Measurements from ENCODE around the gene AHRR. TPM values are rescaled to one million over a fixed set of nuclear protein-coding genes. Genes with fewer than 3 reads are reported as not detected.
A peak's percentile ranks its signal among the peaks of the same experiment; 100 is the strongest.
"Not testable (repeated sequence)": the region's sequence is repeated elsewhere in the genome, so short reads cannot be mapped to it uniquely, and the experiment has no call there.

AHRR gene
- total and polyA plus RNA-seq, 8 donors: 0.63 to 47.8 (median 1.1) TPM; not detected in 1

- no peak for DNase-seq
- H3K9me3 ChIP-seq: no peaks in the 10 kb centered on the region
- peaks cover 0 to 33% (median 0%) of the 10 kb centered on the region in 3 donors for H3K27me3 ChIP-seq
- peak overlapping the region in 1 of 5 donors; percentile 59 for H3K27ac ChIP-seq
- H3K36me3 ChIP-seq: no peaks in the 10 kb centered on the region
- H3K4me1 ChIP-seq: peaks cover 10 to 18% (median 11%) of the 10 kb centered on the region in 4 donors
- intact Hi-C loops (cut with DNase I; ENCODE audit: low total_unique reads): no loop called here
- TF ChIP-seq POLR2AphosphoS5 (IDR thresholded peaks at IDR 0.05): no peak
- 87 to 93% (median 92%) methylated on average over 18 to 24 of the region's 24 CpGs for WGBS, 5 donors
- no peak overlapping the region for H3K4me3 ChIP-seq
These were observed 79.9 kb downstream of the AHRR start for GRCh38 chr5:401146-402034.

- intact Hi-C loops (cut with DNase I; ENCODE audit: low total_unique reads); DNase-seq; H3K9me3 ChIP-seq; H3K27ac ChIP-seq; H3K36me3 ChIP-seq; H3K4me3 ChIP-seq: not testable (repeated sequence)
- Histone ChIP-seq H3K4me1 (peaks cover 10 to 18% (median 11%) of the 10 kb centered on the region in 4 donors), H3K27me3 (peaks cover 0 to 33% (median 0%) of the 10 kb centered on the region in 3 donors)
- WGBS, 5 donors: 88 to 95% (median 92%) methylated on average over 17 of the region's 17 CpGs
These were observed 80.7 kb downstream of the AHRR start for GRCh38 chr5:402219-402614.

GRCh38 chr5:402615-403359, 81.3 kb downstream of the AHRR start:
- peaks cover 10 to 18% (median 11%) of the 10 kb centered on the region in 4 donors for H3K4me1 ChIP-seq
- intact Hi-C loops (cut with DNase I; ENCODE audit: low total_unique reads): no loop called here
- WGBS, 5 donors: 79 to 86% (median 82%) methylated on average over 20 of the region's 20 CpGs
- H3K36me3 ChIP-seq: no peaks in the 10 kb centered on the region
- H3K9me3 ChIP-seq: no peaks in the 10 kb centered on the region
- peaks cover 0 to 33% (median 0%) of the 10 kb centered on the region in 3 donors for H3K27me3 ChIP-seq
- no peak for DNase-seq
- TF ChIP-seq, protein P1, sequence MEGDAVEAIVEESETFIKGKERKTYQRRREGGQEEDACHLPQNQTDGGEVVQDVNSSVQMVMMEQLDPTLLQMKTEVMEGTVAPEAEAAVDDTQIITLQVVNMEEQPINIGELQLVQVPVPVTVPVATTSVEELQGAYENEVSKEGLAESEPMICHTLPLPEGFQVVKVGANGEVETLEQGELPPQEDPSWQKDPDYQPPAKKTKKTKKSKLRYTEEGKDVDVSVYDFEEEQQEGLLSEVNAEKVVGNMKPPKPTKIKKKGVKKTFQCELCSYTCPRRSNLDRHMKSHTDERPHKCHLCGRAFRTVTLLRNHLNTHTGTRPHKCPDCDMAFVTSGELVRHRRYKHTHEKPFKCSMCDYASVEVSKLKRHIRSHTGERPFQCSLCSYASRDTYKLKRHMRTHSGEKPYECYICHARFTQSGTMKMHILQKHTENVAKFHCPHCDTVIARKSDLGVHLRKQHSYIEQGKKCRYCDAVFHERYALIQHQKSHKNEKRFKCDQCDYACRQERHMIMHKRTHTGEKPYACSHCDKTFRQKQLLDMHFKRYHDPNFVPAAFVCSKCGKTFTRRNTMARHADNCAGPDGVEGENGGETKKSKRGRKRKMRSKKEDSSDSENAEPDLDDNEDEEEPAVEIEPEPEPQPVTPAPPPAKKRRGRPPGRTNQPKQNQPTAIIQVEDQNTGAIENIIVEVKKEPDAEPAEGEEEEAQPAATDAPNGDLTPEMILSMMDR (IDR thresholded peaks at IDR 0.05): no peak
- no peak for TF ChIP-seq POLR2AphosphoS5 (IDR thresholded peaks at IDR 0.05)
- TF ChIP-seq EP300 (IDR thresholded peaks at IDR 0.05): no peak
- TF ChIP-seq POLR2A (IDR thresholded peaks at IDR 0.05): no peak
- no peak overlapping the region for H3K27ac ChIP-seq
- no peak overlapping the region for H3K4me3 ChIP-seq

DNA sequence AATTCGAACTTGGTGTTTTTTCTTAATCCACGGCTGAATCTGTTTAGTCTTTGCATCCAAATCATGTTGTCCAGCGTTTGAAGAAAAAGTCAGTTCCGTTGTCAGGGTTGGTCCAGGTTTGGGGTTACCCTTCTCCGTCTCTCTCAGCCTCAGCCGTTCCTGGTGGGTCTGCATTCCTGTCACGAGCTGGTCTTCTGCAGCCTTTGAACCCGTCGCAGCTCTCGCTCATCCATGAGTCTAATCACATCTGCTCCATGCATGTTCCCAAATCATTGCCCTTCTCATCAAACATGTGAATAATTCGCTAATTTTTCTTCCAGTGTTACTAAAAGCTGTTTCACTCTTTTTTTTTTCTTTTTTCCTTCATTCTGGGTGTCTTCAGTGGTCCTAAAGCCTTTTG, 82.5 kb downstream of the AHRR start:
- DNase-seq: no peak
- intact Hi-C loops (cut with DNase I; ENCODE audit: low total_unique reads): no loop called here
- 92 to 94% (median 93%) methylated on average over 11 of the region's 11 CpGs for WGBS, 5 donors

More for the DNA sequence above, 82.5 kb downstream of the AHRR start:
- Histone ChIP-seq H3K27ac (no peak overlapping the region), H3K36me3 (no peaks in the 10 kb centered on the region), H3K4me1 (peaks cover 10 to 18% (median 10%) of the 10 kb centered on the region in 4 donors), H3K27me3 (peaks cover 0 to 25% (median 0%) of the 10 kb centered on the region in 3 donors), H3K4me3 (no peak overlapping the region), H3K9me3 (no peaks in the 10 kb centered on the region)
- TF ChIP-seq POLR2A (IDR thresholded peaks at IDR 0.05): no peak
- TF ChIP-seq POLR2AphosphoS5 (IDR thresholded peaks at IDR 0.05): no peak
- no peak for TF ChIP-seq EP300 (IDR thresholded peaks at IDR 0.05)
- TF ChIP-seq, protein P1 (IDR thresholded peaks at IDR 0.05): no peak

Measured in stomach (tissue), 9 donors.